ENCODE results near the gene RAB1A. TPM values are rescaled to one million over a fixed set of nuclear protein-coding genes. Genes with fewer than 3 reads are reported as not detected.

Gene RAB1A
- total and polyA plus RNA-seq, 2 donors (not counting 1 experiment from before 2014, with no cell fraction given) = 26.6 to 42.2 TPM

- Histone ChIP-seq H3K4me2 (replicated peaks; ENCODE audit: low read depth, low read length, poor library complexity, severe bottlenecking) (peak overlapping the region; percentile 49), H3K36me3 (replicated peaks in 1 of 2; ENCODE audit: control extremely low read depth in 1 of 2, control insufficient read depth in 1 of 2, extremely low read depth in 1 of 2, insufficient read depth in 2 of 2, low read length in 1 of 2) (peaks cover 6 to 67% of the 10 kb centered on the region in 2 experiments), H3K9ac (ENCODE audit: low read length) (no peak overlapping the region), H3K27me3 (replicated peaks in 1 of 4; ENCODE audit: control extremely low read depth in 1 of 4, control insufficient read depth in 3 of 4, insufficient read depth in 4 of 4, low read length in 3 of 4) (no peaks in the 10 kb centered on the region), H3K9me3 (ENCODE audit: control extremely low read depth in 1 of 3, control insufficient read depth in 2 of 3, insufficient read depth in 1 of 3, low read length in 2 of 3) (peaks cover 0 to 14% (median 11%) of the 10 kb centered on the region in 3 donors), H3K79me2 (ENCODE audit: control insufficient read depth, insufficient read depth, low read length) (peaks cover 64% of the 10 kb centered on the region), H3K4me3 (ENCODE audit: control extremely low read depth in 1 of 5, extremely low read depth in 1 of 5, insufficient read depth in 1 of 5, low read depth in 2 of 5, low read length in 4 of 5) (no peak overlapping the region), H2AFZ (ENCODE audit: insufficient read depth, low read depth, low read length, poor library complexity, severe bottlenecking) (no peak overlapping the region), H3K27ac (ENCODE audit: low read length in 2 of 2) (no peak overlapping the region), H3K4me1 (ENCODE audit: control insufficient read depth in 2 of 2, insufficient read depth in 2 of 2, low read length in 2 of 2) (peaks cover 5% of the 10 kb centered on the region in 2 donors), H4K20me1 (ENCODE audit: control insufficient read depth, insufficient read depth, low read length, poor library complexity, severe bottlenecking) (peaks cover 5% of the 10 kb centered on the region)
- Mint-ChIP-seq H3K4me3 (no peak overlapping the region), H3K27me3 (no peaks in the 10 kb centered on the region), H3K9me3 (ENCODE audit: insufficient read depth) (peaks cover 7% of the 10 kb centered on the region), H3K27ac (peak overlapping the region; percentile 42), H3K4me1 (peaks cover 18% of the 10 kb centered on the region)
- TF ChIP-seq, protein P1, sequence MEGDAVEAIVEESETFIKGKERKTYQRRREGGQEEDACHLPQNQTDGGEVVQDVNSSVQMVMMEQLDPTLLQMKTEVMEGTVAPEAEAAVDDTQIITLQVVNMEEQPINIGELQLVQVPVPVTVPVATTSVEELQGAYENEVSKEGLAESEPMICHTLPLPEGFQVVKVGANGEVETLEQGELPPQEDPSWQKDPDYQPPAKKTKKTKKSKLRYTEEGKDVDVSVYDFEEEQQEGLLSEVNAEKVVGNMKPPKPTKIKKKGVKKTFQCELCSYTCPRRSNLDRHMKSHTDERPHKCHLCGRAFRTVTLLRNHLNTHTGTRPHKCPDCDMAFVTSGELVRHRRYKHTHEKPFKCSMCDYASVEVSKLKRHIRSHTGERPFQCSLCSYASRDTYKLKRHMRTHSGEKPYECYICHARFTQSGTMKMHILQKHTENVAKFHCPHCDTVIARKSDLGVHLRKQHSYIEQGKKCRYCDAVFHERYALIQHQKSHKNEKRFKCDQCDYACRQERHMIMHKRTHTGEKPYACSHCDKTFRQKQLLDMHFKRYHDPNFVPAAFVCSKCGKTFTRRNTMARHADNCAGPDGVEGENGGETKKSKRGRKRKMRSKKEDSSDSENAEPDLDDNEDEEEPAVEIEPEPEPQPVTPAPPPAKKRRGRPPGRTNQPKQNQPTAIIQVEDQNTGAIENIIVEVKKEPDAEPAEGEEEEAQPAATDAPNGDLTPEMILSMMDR (IDR thresholded peaks at IDR 0.05) = peak; percentile 96
- TF ChIP-seq EZH2 (IDR thresholded peaks at IDR 0.05; ENCODE audit: borderline replicate concordance, insufficient read depth, low read depth, low read length, poor library complexity, severe bottlenecking) = no peak
- ChIA-PET CTCF (interaction anchor here (0.9 to 20.2 kb wide), 15 partner anchors 9 to 122 kb away, joined by 3 to 360 read pairs (median 5); no protein-coding TSS in a partner anchor), POLR2A (interaction anchor here (0.7 to 1.0 kb wide), 4 partner anchors 41 to 124 kb away, joined by 3 to 4 read pairs (median 4); no protein-coding TSS in a partner anchor)
- ATAC-seq (ENCODE audit: low read depth) (peak; percentile 99), DNase-seq (peak; percentile 86)
- 39% methylated on average over 8 of the region's 13 CpGs for WGBS (ENCODE audit: insufficient coverage)
- intact Hi-C loops (cut with micrococcal nuclease) = loop anchor here (1.0 to 5.0 kb wide), 6 partner anchors 14 to 453 kb away; partner anchors contain the start of genes CEP68 and SLC1A4
Measured at GRCh38 chr2:65040400-65041261, 89.3 kb downstream of the RAB1A start.
